ENCODE data around the gene SCUBE3. TPM values are rescaled to one million over a fixed set of nuclear protein-coding genes. Genes with fewer than 3 reads are reported as not detected.

SCUBE3 gene
- total and polyA plus RNA-seq, 9 of the 15 experiments (the other 6 are each of a cell fraction or from before 2014, with no cell fraction given), result 0.01 to 0.11 TPM; not detected in 7

DNA sequence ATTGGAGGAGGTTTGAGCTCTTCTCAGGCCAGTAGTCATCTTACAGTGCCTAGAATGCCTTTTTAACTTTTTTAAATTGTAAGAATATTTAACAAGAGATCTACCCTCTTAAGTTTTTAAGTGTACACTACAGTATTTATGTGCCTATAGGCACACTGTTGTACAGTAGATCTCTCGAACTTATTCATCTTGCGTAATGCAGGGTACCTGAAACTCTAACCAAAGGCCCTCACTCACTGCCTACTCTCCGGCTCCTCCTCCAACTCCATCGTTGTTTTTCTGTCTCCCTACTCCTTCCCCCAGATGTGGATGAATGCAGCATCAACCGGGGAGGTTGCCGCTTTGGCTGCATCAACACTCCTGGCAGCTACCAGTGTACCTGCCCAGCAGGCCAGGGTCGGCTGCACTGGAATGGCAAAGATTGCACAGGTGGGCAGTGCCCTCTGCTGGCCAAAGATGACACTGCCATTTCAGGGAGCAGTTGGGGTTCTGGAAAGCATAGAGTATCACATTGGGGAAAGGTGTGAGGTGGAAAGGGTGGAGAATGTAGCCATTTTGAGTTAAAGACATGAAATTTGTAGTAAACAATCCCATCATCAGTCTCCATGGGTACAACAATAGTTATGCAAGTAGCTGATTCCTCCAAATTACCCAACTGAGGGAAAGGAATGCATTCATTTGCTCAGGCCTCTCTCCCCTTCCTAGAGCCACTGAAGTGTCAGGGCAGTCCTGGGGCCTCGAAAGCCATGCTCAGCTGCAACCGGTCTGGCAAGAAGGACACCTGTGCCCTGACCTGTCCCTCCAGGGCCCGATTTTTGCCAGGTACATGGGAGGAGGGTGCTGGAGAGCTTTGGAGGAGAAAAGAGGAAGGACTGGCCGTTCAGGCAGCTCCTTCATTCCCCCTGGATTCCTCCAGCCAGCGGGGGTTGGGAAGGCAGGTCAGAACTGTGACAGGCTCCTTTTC lies 27.4 kb downstream of the SCUBE3 start:
- no TSS peak for BruUV-seq (replicated peaks)
- H3K4me1 ChIP-seq (replicated peaks in 1 of 2; ENCODE audit: control insufficient read depth in 2 of 2, insufficient read depth in 2 of 2, low read length in 2 of 2), result peaks cover 0 to 8% of the 10 kb centered on the region in 2 experiments; a peak in 1 of 5 replicates
- 28% methylated on average over 12 of the region's 12 CpGs for WGBS (ENCODE audit: insufficient coverage, low coverage, missing lambda C conversion rate)
- ATAC-seq, result peak; percentile 96
- FAIRE-seq, result peak; percentile 92
- H3K27ac ChIP-seq (ENCODE audit: extremely low read depth, low read depth, low read length), result no peak overlapping the region
- CTCF ChIA-PET (ENCODE audit: low intra/inter-chr PET ratio), result interaction anchor here (0.5 to 2.3 kb wide), 12 partner anchors 11 to 1473 kb away, joined by 3 to 13 read pairs (median 4); no protein-coding TSS in a partner anchor
- POLR2A ChIA-PET, result interaction anchor here (0.6 to 4.4 kb wide), 12 partner anchors 11 to 1032 kb away, joined by 3 to 26 read pairs (median 4); partner anchors contain the start of genes ANKS1A, TAF11 and ZNF76
- H3K36me3 ChIP-seq (ENCODE audit: control insufficient read depth, insufficient read depth, low read length), result peaks cover 20% of the 10 kb centered on the region; the same call in 2 of the 3 replicates
- no peak overlapping the region for H2AFZ ChIP-seq (ENCODE audit: low read depth, low read length)
- peaks cover 9% of the 10 kb centered on the region for H4K20me1 ChIP-seq (replicated peaks; ENCODE audit: control insufficient read depth, insufficient read depth, low read length)
- intact Hi-C loops (cut with micrococcal nuclease) (loop anchor here (1.0 to 2.0 kb wide), 2 partner anchors 94 to 255 kb away; no protein-coding TSS in a partner anchor), in situ Hi-C loops (cut with MboI) (loop anchor here (5.0 kb wide), 1 partner anchor 254 kb away; no protein-coding TSS in a partner anchor)
- H3K79me2 ChIP-seq (ENCODE audit: control insufficient read depth, insufficient read depth, low read length), result no peaks in the 10 kb centered on the region
- H3K4me3 ChIP-seq, result no peak overlapping the region
- no peaks in the 10 kb centered on the region for H3K9me3 ChIP-seq (replicated peaks; ENCODE audit: control insufficient read depth, insufficient read depth, low read depth, low read length)
- no peaks in the 10 kb centered on the region for H3K27me3 ChIP-seq (ENCODE audit: control insufficient read depth in 2 of 2, insufficient read depth in 2 of 2, low read length in 2 of 2)
- H3K9me1 ChIP-seq (ENCODE audit: control insufficient read depth, insufficient read depth, low read length), result no peaks in the 10 kb centered on the region
- no peak overlapping the region for H3K4me2 ChIP-seq (ENCODE audit: insufficient read depth, low read length)
- peak; percentile 80 to 89 (median 86) for DNase-seq (ENCODE audit: extremely low read depth in 1 of 4, low spot score in 3 of 4)
- H3K9ac ChIP-seq (ENCODE audit: insufficient read depth in 1 of 2, low read depth in 2 of 2, low read length in 2 of 2), result peak overlapping the region in 1 of 2 experiments; percentile 80; a peak in 2 of 4 replicates
- TF ChIP-seq ZNF609 (CRISPR knock-in tag; IDR thresholded peaks at IDR 0.05; ENCODE audit: borderline replicate concordance) (no peak), ETS2 (tag; IDR thresholded peaks at IDR 0.05; ENCODE audit: borderline replicate concordance, poor library complexity, severe bottlenecking) (no peak), PCBP1 (IDR thresholded peaks at IDR 0.05; ENCODE audit: low read depth, low read length, poor library complexity, severe bottlenecking) (no peak), POLR2AphosphoS2 (IDR thresholded peaks at IDR 0.05; ENCODE audit: low read length) (no peak)
